CD4-positive, alpha-beta T cell (primary cell): Measurements from ENCODE around the gene BCAR3. TPM values are rescaled to one million over a fixed set of nuclear protein-coding genes. Genes with fewer than 3 reads are reported as not detected.

Experiments
- ATAC-seq: fragments of 200-7000 bp; cut with Tn5 transposase; one replicate; pipeline ENCODE4 v1.10.0; 2022; ENCODE audit warnings: mild to moderate bottlenecking; ENCODE audit not compliant: poor library complexity
- CTCF ChIA-PET: fragments of 350-600 bp; sonication (Branson Sonifier 250); formaldehyde crosslinking; loops from one replicate; lab custom pipeline; 2021; ENCODE audit warnings: antibody characterized with exemption, inconsistent platforms; lab: Charles Lee
- POLR2A ChIA-PET: fragments of 350-600 bp; sonication (Branson Sonifier 250); formaldehyde crosslinking; loops from one replicate; lab custom pipeline; 2021; ENCODE audit warnings: antibody characterized with exemption, inconsistent platforms; lab: Charles Lee
- DNase-seq, 14 experiments: peaks; one replicate each; pipeline ENCODE4 v3.0.0-alpha.2; 2013 to 2020; ENCODE audit warnings: mixed read lengths in 2 of 14
- H3K27ac ChIP-seq, 2 donors: one replicate each; pipeline versions ENCODE4 v1.5.1 to v1.7.0; 2013; ENCODE audit warnings: low read length in 2 of 2, low read depth in 1 of 2, mild to moderate bottlenecking in 1 of 2
- H3K27me3 ChIP-seq, 2 experiments: 1 replicate in 1 of 2; 2 replicates in 1 of 2; pipeline versions ENCODE4 v1.6.1 to v1.7.0; 2013; ENCODE audit warnings: low read length in 2 of 2, control low read depth in 1 of 2, mild to moderate bottlenecking in 1 of 2, moderate library complexity in 1 of 2; ENCODE audit not compliant: insufficient read depth in 2 of 2, control insufficient read depth in 1 of 2
- H3K36me3 ChIP-seq: one replicate; pipeline ENCODE4 v1.6.1; 2013; ENCODE audit warnings: low read length, control low read depth; ENCODE audit not compliant: insufficient read depth
- H3K4me1 ChIP-seq: one replicate; pipeline ENCODE4 v1.6.1; 2013; ENCODE audit warnings: low read length, control low read depth; ENCODE audit not compliant: insufficient read depth
- H3K4me3 ChIP-seq: one replicate; pipeline ENCODE4 v1.5.1; 2013; ENCODE audit warnings: mild to moderate bottlenecking, low read length, moderate library complexity
- H3K9me3 ChIP-seq, 2 experiments: 1 replicate in 1 of 2; 2 replicates in 1 of 2; pipeline versions ENCODE4 v1.6.1 to v1.7.0; 2013; ENCODE audit warnings: low read length in 2 of 2, mild to moderate bottlenecking in 2 of 2, control low read depth in 1 of 2, moderate library complexity in 1 of 2; ENCODE audit not compliant: control insufficient read depth in 1 of 2, insufficient read depth in 1 of 2
- H3K27ac Mint-ChIP-seq: one replicate; pipeline ENCODE4 v1.8.0; 2020; ENCODE audit warnings: mixed read lengths
- H3K27me3 Mint-ChIP-seq: one replicate; pipeline ENCODE4 v1.8.0; 2021; ENCODE audit warnings: mixed read lengths
- H3K36me3 Mint-ChIP-seq: one replicate; pipeline ENCODE4 v1.8.0; 2021; ENCODE audit warnings: low read depth, mixed read lengths
- H3K4me1 Mint-ChIP-seq: one replicate; pipeline ENCODE4 v1.8.0; 2021; ENCODE audit warnings: low read depth, mixed read lengths
- H3K4me3 Mint-ChIP-seq: one replicate; pipeline ENCODE4 v1.8.0; 2020; ENCODE audit warnings: mild to moderate bottlenecking, mixed read lengths
- H3K9me3 Mint-ChIP-seq: one replicate; pipeline ENCODE4 v1.8.0; 2020; ENCODE audit warnings: mixed read lengths
- CTCF ChIP-seq: fragments of 200-600 bp; IDR thresholded peaks from one replicate; pipeline ENCODE4 v1.8.0; 2022; ENCODE audit warnings: antibody characterized with exemption, mild to moderate bottlenecking
- intact Hi-C, 2 experiments: fragments of 100-400 bp; cut with DNase I in 1 of 2; cut with micrococcal nuclease in 1 of 2; formaldehyde crosslinking; loops; one replicate each; pipeline versions ENCODE4 v1.15.1 to v1.9.0; 2023 to 2025; cut with DNase I, micrococcal nuclease
- total RNA-seq, 174 experiments: library from RNA in 2 of 174; stranded (reverse) in 2 of 174; gene quantifications; one replicate each; pipeline ENCODE4 v1.2.3 and lab custom pipeline; 2021 to 2026

The BCAR3 gene
- total RNA-seq, 2 experiments from 2014 or later, result 0.47 to 0.92 TPM

- Histone ChIP-seq H3K27me3 (no peaks in the 10 kb centered on the region), H3K4me1 (no peaks in the 10 kb centered on the region), H3K27ac (no peak overlapping the region), H3K4me3 (no peak overlapping the region), H3K36me3 (no peaks in the 10 kb centered on the region), H3K9me3 (no peaks in the 10 kb centered on the region)
- POLR2A ChIA-PET, result no interaction called here
- no peak for DNase-seq
- Mint-ChIP-seq H3K4me3 (no peak overlapping the region), H3K27me3 (no peaks in the 10 kb centered on the region), H3K27ac (no peak overlapping the region), H3K9me3 (no peaks in the 10 kb centered on the region), H3K4me1 (no peaks in the 10 kb centered on the region), H3K36me3 (no peaks in the 10 kb centered on the region)
- ATAC-seq, result no peak
- intact Hi-C loops, result no loop called here
- TF ChIP-seq CTCF, result no peak
- CTCF ChIA-PET, result no interaction called here
These were observed 114.2 kb downstream of the BCAR3 start for GRCh38 chr1:93567255-93567918.

- Histone ChIP-seq H3K27ac (no peak overlapping the region), H3K36me3 (no peaks in the 10 kb centered on the region), H3K27me3 (no peaks in the 10 kb centered on the region), H3K4me3 (no peak overlapping the region), H3K4me1 (no peaks in the 10 kb centered on the region), H3K9me3 (no peaks in the 10 kb centered on the region)
- no peak overlapping the region for H3K4me3 Mint-ChIP-seq
- no peaks in the 10 kb centered on the region for H3K27me3 Mint-ChIP-seq
- H3K9me3 Mint-ChIP-seq, result no peaks in the 10 kb centered on the region
- intact Hi-C loops, result no loop called here
- ATAC-seq (no peak), DNase-seq (no peak)
- no peaks in the 10 kb centered on the region for H3K36me3 Mint-ChIP-seq
- ChIA-PET CTCF (no interaction called here), POLR2A (interaction anchor here (0.6 kb wide), 1 partner anchor 30 kb away, joined by 3 read pairs; no protein-coding TSS in a partner anchor)
- no peak for TF ChIP-seq CTCF
- H3K4me1 Mint-ChIP-seq, result no peaks in the 10 kb centered on the region
- no peak overlapping the region for H3K27ac Mint-ChIP-seq
These were observed 115.4 kb downstream of the BCAR3 start for GRCh38 chr1:93566227-93566626.

- DNase-seq (no peak), ATAC-seq (no peak)
- Mint-ChIP-seq H3K4me1 (no peaks in the 10 kb centered on the region), H3K27ac (no peak overlapping the region), H3K9me3 (no peaks in the 10 kb centered on the region), H3K4me3 (no peak overlapping the region), H3K36me3 (no peaks in the 10 kb centered on the region), H3K27me3 (no peaks in the 10 kb centered on the region)
- H3K9me3 ChIP-seq, result no peaks in the 10 kb centered on the region
- H3K27ac ChIP-seq, result no peak overlapping the region
- H3K4me1 ChIP-seq, result no peaks in the 10 kb centered on the region
- no peak for TF ChIP-seq CTCF
- H3K27me3 ChIP-seq, result no peaks in the 10 kb centered on the region
- H3K36me3 ChIP-seq, result no peaks in the 10 kb centered on the region
- ChIA-PET CTCF (no interaction called here), POLR2A (interaction anchor here (0.6 kb wide), 1 partner anchor 29 kb away, joined by 3 read pairs; no protein-coding TSS in a partner anchor)
- intact Hi-C loops, result no loop called here
- H3K4me3 ChIP-seq, result no peak overlapping the region
These were observed 116.0 kb downstream of the BCAR3 start for GRCh38 chr1:93565496-93566206.
